NOMO-1 (cell line): ENCODE data around the gene CLIP2.
"Not testable (repeated sequence)": the region's sequence is repeated elsewhere in the genome, so short reads cannot be mapped to it uniquely, and the experiment has no call there.

Source experiments
- DNase-seq, 2 experiments: peaks; one replicate each; lab custom pipeline; 2025; ENCODE audit not compliant: unreplicated experiment in 2 of 2; lab: John Stamatoyannopoulos, UW

CLIP2 gene

DNA sequence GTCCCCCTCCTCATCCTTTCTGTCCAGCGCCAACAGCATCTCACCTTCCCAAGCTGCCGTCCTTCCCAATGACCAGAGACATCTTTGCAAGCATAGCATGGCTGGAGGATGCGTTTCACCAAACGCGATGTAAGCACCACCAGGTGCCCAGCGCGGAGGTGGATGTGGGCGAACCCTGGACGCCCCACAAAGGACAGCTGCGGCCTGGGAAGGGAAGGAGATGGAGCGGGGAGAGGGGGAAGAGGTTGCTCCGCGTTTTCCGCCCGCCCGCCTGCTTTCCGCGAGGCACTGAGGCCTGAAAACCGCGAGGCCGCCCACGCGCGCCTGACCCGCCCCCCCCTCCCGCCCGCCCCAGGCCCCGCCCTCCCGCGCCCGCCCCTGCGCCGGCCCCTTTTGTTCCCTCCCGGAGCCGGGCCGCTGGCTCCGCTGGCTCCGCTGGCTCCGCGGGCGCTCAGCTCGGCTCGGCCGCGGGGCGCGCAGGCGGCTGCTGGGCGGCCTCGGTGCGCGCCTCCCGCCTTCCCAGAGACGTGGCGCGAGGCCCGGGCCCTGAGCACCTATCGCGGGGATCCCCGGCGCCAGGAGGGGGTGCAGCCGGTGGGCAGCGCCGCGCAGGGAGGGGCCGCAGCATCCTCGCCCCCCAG lies at the start of gene CLIP2:
CLIP2 (plus strand) TSS at position 390 of the 641 bp plus-strand sequence. CDS start 28,140 bp downstream, outside the sequence.
- peak; percentile 93 to 99 for DNase-seq

DNA sequence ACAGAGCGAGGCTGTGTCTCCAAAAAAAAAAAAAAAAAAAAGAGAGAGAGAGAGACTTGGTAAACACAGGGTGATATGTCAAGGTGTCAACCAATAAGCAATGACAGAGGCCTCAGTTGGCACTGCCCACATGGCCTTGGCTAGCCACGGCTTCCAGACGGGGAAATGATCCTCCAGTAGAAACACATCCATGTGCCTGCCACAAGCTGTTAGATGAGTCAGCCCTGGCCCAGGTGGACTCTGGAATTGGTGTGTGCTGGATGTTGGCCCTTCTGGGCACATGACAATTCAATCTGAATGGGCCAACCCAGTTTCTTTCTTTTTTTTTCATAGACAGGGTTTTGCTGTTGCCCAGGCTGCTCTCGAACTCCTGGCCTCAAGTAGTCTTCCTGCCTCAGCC lies 48.7 kb upstream of the CLIP2 start:
- DNase-seq, result no peak

DNA sequence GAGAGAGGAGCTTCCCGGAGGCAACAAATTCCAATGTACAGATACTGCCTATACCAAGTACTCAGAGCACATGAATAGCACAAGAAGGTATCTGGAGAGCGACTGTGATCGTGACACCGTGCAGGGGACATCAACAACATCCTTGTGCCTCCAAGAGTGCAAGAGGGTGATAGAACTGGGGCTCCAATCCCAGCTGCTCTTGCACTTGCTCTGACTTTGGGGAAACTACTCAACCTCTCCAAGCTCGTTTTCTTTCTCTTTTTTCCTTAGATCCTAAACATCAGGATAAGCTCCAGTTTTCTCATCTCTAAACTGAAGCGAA lies 47.1 kb upstream of the CLIP2 start:
- no peak for DNase-seq

DNA sequence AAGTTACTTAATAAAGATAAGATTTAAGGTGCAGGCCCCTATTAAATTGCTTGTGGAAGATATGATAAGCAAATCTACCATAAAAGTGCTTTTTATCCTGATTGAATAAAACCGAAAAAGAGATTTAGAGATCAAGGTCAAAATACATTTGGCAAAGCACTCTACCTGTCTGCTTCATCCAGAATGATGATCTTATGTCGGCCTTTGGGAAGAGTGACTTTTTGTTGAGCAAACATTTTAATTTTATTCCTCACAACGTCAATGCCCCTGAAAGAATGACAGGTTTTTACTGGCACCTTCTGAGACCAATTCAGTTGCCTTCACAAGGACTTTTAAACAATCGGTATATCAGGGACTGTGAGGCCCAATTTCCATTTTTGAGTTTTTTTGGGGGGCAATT lies 42.7 kb upstream of the CLIP2 start:
- no peak for DNase-seq

DNA sequence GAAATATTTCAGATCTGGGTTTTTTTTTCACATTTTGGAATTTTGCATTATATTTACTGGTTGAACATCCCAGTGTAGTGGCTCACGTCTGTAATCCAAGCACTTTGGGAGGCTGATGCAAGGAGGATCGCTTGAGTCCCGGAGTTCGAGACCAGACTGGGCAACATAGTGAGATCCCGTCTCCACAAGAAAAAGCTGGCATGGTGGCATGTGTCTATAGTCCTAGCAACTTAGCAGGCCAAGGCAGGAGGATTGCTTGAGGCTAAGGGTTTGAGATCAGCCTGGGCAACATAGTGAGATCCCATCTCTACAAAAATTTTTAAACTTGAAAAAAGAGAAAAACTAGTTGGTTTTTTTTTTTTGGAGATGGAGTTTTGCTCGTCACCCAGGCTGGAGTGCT lies 41.1 kb upstream of the CLIP2 start:
- no peak for DNase-seq

DNA sequence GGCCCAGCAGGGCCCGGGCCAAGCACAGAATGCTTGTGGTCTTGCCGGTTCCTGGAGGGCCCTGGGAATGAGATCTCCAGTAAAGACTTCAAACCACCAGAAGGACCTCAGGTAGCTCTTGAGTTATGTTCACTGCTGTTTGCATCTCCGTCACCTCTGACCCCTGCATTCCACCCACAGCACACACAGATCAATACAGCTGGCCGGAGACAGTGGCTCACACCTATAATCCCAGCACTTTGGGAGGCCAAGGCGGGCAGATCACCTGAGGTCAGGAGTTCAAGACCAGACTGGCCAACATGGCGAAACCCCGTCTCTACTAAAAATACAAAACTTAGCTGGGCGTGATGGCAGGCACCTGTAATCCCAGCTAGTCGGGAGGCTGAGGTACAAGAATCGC lies 40.1 kb upstream of the CLIP2 start:
- DNase-seq, result not testable (repeated sequence)

DNA sequence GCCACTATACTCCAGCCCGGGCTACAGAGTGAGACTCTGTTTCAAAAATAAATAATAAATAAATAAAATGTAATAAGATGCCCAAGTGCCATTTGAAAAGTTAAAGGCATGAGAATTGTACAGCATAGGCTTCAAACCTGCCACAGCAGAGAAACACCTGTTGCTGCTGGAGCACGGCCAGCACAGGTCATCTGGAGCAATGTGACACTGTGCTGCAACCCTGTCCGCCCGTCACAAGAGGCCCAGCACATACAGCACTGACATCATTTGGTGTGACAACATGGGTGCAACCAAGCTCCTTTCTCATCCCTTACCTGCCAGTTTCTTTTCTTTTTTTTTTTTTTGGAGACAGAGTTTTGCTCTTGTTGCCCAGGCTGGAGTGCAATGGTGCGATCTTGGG lies 36.3 kb upstream of the CLIP2 start:
- no peak for DNase-seq

DNA sequence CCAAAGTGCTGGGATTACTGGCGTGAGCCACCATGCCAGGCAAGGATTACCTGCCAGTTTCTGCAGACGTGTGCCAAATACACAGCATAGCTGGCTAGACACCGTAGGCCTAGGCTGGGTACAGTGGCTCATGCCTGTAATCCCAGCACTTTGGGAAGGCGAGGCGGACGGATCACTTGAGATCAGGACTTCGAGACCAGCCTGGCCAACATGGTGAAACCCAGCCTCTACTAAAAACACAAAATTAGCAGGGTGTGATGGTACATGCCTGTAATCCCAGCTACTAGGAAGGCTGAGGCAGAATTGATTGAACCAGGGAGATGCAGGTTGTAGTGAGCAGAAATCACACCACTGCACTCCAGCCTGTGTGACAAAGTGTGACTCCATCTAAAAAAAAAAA lies 35.9 kb upstream of the CLIP2 start:
- DNase-seq, result no peak

DNA sequence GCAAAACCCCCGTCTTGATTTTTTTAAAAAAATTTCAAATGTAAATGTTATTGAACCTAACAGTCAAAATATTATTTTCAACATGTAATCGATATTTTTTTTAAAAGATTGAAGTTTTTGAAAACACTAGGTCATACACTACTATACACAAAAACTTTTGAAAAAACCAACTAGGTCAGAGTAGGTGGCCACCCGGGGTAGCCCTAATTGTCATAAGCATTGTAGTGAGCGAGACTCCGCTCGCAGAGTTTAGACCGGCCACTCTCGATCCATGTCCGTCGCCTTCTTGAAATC lies 35.4 kb upstream of the CLIP2 start:
- no peak for DNase-seq

DNA sequence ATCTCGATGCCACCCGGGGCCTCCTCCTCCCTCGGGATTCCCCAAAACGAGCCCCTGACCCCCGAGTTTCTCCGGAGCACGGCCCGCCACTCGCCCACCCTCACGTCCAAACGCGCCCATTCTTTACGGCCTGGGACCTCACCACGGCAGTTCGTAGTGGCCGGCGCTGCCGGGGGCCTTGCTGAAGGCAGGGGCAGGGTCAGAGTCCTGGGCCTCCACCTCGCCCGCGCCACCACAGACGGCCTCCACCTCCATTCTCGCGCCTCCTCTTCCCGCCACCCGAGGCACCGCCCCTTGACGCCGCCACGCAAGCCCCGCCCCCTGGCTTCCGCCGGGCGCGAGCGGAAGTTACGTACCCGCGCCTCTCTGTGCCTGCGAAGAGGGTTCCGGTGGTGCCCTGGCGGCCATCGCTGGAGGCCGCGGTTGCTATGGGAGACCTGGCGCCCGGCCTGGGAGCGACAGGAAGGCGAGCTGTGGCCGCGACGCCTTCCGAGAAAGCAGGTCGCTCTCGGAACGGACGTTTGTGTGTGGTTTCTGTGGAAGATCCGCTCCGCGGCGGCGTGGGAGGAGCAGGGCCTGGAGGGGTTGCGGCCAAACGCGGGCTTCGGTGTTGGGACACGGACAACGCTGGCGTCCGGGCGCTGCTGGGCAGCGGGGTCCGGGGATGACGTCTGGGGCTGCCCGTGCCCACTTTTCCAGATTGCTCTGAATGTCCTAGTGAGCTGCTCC lies 34.9 kb upstream of the CLIP2 start, which contains the start of gene RFC2:
RFC2 (minus strand) TSS at position 271 of the 729 bp plus-strand sequence; CDS start at position 255, 16 bp downstream.
- peak; percentile 100 for DNase-seq

DNA sequence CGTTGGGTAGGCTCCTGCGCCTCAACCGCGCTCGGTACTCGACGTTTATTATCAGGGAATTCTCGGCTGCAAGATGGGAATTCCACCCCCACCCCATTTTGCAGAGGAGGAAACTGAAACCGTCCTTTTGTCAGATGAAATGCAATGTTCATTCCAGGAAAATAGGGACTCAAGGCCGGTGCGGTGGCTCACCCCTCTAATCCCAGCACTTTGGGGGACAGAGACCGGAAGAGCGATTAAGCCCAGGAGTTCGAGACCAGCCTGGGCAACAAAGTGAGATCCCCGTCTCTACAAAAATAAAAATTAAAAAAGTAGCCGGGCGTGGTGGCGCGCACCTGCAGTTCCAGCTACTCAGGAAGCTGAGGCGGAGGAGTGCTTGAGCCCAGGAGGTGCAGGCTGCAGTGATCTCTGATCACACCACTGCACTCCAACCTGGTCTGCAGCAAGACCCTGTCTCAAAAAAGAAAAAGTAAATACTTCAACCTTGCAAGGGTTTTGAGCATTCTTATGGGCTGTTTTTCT lies 34.3 kb upstream of the CLIP2 start:
- DNase-seq, result no peak

DNA sequence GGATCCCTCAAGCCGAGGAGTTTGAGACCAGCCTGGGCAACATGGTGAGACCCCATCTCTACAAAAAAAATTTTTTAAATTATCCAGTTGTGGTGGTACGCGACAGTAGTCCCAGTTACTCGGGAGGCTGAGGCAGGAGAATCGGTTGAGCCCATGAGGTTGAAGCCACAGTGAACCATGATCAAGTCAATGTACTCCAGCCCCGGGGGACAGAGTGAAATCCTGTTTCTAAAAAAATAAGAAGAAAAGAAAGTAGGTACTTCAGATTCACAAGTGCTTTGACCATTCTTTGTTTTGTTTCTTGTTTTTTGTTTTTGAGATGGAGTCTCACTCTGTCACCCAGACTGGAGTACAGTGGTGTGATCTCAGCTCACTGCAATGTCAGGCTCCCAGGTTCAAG lies 33.7 kb upstream of the CLIP2 start:
- DNase-seq, result not testable (repeated sequence)

DNA sequence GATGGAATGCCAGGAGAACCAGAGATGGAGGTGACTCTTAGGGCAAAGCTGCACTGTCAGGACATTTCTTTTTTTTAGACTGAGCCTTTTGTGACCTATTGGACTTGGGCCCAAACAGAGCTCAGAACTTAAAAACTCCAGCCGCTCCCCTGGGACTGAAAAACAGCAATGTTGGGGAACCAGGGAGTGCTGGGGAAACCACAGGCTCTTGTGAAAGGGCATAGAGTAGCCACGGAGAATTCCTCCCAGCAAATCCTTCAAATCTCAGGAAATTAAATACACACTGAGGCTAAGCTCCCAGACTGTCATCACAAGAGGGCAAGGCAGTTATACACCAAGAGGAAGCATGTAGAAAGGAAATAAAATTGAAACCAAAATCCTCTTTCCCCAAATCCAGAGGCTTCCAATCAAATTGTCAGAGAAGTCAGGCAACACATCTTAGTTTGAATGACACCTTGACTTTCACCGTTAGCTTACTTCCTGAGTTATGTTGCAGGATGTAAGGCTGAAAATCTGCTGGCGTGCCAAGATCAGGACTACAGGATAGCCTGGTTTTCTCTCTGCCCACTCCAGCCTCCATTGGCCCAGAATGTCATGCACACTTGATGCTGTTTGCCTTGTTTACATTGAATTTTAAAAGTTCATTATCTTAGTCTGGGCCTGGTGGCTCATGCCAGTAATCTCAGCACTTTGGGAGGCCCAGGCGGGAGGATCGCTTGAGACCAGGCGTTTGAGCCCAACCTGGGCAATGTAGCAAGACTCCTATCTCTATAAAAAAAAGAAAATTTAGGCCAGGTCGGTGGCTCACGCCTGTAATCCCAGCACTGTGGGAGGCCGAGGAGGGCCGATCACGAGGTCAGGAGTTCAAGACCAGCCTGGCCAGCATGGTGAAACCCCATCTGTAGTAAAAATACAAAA lies 32.5 kb upstream of the CLIP2 start:
- DNase-seq, result no peak

DNA sequence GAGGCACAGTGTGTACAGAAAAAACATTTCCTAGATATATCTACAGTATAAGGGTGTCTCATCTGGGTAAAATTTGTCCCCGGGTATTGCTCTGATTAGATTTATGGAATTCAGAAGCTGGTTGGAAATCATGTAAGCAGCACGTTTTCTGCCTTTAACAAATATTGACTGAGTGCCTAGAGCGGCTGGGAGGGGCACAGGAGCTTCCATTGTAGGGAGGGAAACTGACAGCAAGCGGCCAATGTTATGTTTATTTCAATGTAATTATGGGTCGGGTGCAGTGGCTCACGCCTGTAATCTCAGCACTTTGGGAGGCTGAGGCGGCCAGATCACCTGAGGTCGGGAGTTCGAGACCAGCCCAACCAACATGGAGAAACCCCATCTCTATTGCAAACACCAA lies 30.6 kb upstream of the CLIP2 start:
- no peak for DNase-seq

DNA sequence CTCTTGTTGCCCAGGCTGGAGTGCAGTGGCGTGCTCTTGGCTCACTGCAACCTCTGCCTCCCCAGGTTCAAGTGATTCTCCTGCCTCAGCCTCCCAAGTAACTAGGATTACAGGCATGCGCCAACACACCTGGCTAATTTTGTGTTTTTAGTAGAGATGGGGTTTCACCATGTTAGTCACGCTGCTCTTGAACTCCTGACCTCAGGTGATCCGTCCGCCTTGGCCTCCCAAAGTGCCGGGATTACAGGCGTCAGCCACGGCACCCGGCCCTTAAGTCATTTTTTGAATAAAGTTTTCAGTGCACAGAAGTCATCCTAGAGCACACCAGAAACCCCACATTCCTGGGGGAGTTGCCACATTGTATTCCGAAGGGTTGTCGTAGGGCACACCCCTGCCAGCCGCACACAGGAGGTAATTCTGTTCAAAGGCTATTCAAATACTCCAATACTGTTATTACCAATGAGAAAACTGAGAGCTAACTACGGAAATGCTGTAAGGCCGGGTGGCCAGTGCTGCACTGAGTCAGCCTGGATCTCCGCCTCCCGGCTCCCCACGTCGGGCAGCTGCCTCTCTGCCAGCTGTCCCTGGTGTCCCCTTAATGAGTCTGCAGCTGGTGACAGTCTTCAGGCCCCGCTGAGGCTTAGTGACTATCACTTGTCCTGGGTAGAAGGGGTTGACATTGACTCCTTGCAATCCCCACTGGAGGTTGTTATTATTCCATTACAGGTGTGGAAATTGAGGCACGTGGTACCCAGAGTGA lies 26.4 kb upstream of the CLIP2 start:
- DNase-seq, result no peak

DNA sequence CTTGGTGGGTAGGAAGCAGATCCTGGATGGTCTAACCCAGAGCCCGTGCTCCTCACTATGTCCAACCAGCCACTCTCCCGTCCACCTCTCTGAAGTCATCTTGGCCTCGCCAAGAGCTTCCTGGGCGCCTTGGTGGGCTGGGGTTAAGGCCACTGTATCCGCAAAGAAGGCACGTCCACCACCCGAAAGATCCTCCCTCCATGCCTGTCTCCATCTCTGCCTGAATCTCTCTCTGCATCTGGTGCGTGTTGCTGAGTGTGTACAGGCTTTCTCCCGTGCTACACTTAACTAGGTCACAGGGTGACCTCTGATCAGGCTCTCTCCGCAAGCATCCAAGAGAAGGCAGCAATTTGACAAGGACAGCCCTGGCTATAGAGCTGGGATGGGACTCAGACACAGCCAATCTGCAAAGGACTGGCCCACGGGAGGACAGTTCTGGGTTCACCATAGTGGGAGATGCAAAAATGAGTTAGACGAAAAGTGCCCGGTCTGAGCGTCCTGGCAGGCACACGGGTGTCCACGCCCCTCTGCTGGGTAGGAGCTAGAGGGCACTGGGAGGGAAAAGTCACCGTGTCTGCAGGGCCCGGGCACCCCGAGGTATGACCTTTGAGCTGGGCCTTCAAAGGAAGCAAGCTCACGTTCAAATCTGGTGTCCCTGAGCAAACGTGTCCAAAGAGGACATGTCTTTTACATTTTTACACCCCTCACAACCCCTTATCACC lies 25.6 kb upstream of the CLIP2 start:
- no peak for DNase-seq

DNA sequence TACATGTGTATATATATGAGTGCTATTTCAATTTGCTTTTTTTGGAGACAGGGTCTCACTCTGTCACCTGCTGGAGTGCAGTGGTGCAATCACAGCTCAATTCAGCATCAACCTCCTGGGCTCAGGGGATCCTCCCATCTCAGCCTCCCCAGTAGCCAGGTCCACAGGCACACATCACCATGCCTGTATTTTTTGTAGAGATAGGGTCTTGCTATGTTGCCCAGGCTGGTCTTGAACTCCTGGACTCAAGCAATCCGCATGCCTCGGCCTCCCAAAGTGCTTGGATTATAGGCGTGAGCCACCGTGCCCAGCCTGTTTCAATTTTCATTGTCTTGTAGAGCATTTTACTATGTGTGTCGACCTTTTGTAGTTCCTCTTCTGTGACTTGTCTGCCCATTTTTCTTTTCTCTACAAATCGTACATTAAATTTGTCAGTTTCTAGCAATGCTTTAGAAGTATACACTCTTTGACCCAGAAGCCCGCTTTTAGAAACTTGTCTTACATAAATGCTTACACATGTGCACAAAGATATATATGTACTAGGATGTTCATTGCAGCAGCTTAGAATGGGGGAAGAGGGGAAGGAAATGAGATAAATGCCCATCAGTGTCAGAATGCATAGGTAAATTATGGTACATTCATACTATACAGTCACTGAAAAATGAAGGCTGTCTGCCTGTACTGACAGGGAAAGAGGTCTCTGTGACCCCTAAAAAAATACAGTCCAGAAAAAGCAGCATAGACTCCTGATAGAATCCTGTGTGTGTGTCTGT lies 22.8 kb upstream of the CLIP2 start:
- peak; percentile 49 to 85 for DNase-seq

DNA sequence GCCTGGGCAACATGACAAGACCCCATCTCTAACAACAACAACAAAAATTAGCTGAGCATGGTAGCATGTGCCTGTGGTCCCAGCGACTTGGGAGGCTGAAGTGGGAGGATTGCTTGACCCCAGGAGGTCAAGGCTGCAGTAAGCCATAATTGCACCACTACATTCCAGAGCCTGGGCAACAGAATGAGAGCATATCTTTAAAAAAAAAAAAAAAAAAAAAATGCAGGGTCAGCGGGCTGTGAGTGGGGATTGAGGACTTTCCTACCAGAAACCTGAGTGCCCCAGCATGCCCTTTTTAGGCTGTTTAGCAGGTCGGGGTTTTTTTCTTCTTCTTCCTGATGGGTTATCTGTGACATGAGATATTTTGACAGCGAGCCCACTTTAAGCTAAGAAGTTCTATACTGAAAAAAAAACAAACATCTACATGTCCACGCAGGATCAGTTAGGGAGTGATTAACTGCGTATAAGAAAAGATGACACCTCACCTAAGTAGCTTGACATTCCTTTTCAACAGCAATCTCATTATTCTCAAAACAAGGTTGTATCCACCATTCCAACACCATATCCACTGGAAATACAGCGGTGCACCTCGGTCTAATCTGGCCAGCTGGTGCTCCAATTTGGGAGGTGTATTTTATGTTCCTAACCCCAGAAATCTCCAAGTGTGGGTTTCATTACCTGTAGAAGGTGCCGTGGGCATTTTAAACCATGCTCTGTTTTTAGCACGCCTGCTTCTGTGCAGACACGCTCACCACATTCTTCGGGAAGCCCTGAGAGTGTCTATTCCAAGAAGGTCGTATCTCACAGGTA lies 21.2 kb upstream of the CLIP2 start:
- no peak for DNase-seq
